Heart right ventricle (tissue), 16 donors: ENCODE results near the gene DZIP3. TPM values are rescaled to one million over a fixed set of nuclear protein-coding genes. Genes with fewer than 3 reads are reported as not detected.

Experiments
- ATAC-seq, 8 donors: fragments of 200-7000 bp; cut with Tn5 transposase; one replicate each; pipeline ENCODE4 v1.9.1; 2020; ENCODE audit warnings: mild to moderate bottlenecking in 8 of 8, moderate library complexity in 8 of 8, moderate number of reproducible peaks in 1 of 8
- DNase-seq, 2 donors: peaks; one replicate each; pipeline ENCODE4 v3.0.0-alpha.2; 2020
- H3K27ac ChIP-seq, 10 donors: fragments of 200-600 bp; sonication (generic) in 2 of 10; one replicate each; pipeline versions ENCODE4 v1.5.0 to v1.8.0; 2020 to 2022; ENCODE audit warnings: mild to moderate bottlenecking in 3 of 10
- H3K27me3 ChIP-seq, 7 donors: fragments of 200-600 bp; one replicate each; pipeline ENCODE4 v1.8.0; 2021 to 2022; ENCODE audit warnings: mild to moderate bottlenecking in 2 of 7
- H3K36me3 ChIP-seq, 9 donors: fragments of 200-600 bp; sonication (generic) in 1 of 9; one replicate each; pipeline versions ENCODE4 v1.5.0 to v1.8.0; 2020 to 2022; ENCODE audit warnings: mild to moderate bottlenecking in 2 of 9
- H3K4me1 ChIP-seq, 9 donors: fragments of 200-600 bp; sonication (generic) in 1 of 9; one replicate each; pipeline versions ENCODE4 v1.5.0 to v1.8.0; 2020 to 2022; ENCODE audit warnings: mild to moderate bottlenecking in 4 of 9
- H3K4me3 ChIP-seq, 10 donors: fragments of 200-600 bp; sonication (generic) in 2 of 10; one replicate each; pipeline versions ENCODE4 v1.5.0 to v1.8.0; 2020 to 2022; ENCODE audit warnings: mild to moderate bottlenecking in 7 of 10, moderate library complexity in 2 of 10
- H3K9me3 ChIP-seq, 11 donors: fragments of 200-600 bp in 10 of 11; sonication (generic) in 2 of 11; one replicate each; pipeline versions ENCODE4 v1.5.0 to v1.8.0; 2013 to 2022; ENCODE audit warnings: mild to moderate bottlenecking in 2 of 11, control low read depth in 1 of 11, moderate library complexity in 1 of 11
- WGBS, 2 donors: extraction: QIAGEN DNeasy Blood & Tissue Kit; methylation state at CpG; one replicate each; pipeline ENCODE4 v1.1.7; 2013; ENCODE audit warnings: inconsistent platforms in 1 of 2; 5-methylcytosine and 5-hydroxymethylcytosine counted together
- intact Hi-C, 10 donors: fragments of 100-400 bp; cut with DNase I; formaldehyde crosslinking; loops; one replicate each; pipeline versions ENCODE4 v1.11.1 to v1.14.2; 2022
- polyA plus RNA-seq, 2 donors: library from polyadenylated mRNA; stranded (reverse); fragments of 200-250 nt; gene quantifications; one replicate each; pipeline ENCODE4 v1.2.3, GENCODE V29; 2013
- total RNA-seq, 10 donors: library from RNA; stranded (reverse); fragmentation: NEBNext Ultra II Directional in 3 of 10; extraction: Animal tissue kit (Norgen Biotek cat#: 25700) in 3 of 10; gene quantifications; one replicate each; pipeline versions ENCODE4 v1.2.1 to v1.2.4, GENCODE V29; 2021 to 2023
- TF ChIP-seq, protein P1 (sequence below), 9 donors: fragments of 200-600 bp; sonication (generic) in 2 of 9; IDR thresholded peaks; one replicate each; pipeline versions ENCODE4 v1.5.0 to v1.8.0; 2021 to 2022; ENCODE audit warnings: antibody characterized with exemption in 9 of 9, mild to moderate bottlenecking in 5 of 9, moderate library complexity in 1 of 9
- donor health status: Arrhythmogenic right ventricular cardiomyopathy.
- donor health status: ischemic (EF 13 %, LVEDD 7.1; RV severe dilation, severe dysfunction).
- donor health status: healthy with polysubstance abuse.
- donor health status: DM: no; HTN: yes; CAD: no.
- donor health status: DM: no; HTN: no; CAD: no.
- donor health status: ischemic (EF 25% LVEDD 6.9; RV normal size, moderate dysfunction).
- donor health status: ischemic (EF 25% LVEDD 5.7; RV mildly dilated, moderate dysfunction).
- donor health status: healthy.
- donor health status: DM: yes; HTN: yes; CAD: no.
- donor health status: Ischemic cardiomyopathy.
- donor health status: ischemic (EF 35%, LVEDD 5.7; RV mildly dilated, moderate dysfunction).
- donor health status: nonischemic (EF 11% LVEDD 7.7; RV severe dilation, severe dysfunction).
- donor health status: DM: yes; HTN: yes; CAD: no.
- donor health status: PGD.
- donor health status: ischemic (EF 29% LVEDD 5.4; RV normal size, mild dysfunction).
- donor health status: nonischemic (EF 23%, LVEDD 6.1; RV moderate dilation, normal function).

The DZIP3 gene
- total and polyA plus RNA-seq, 12 donors = 3.0 to 29.0 (median 18.0) TPM

DNA sequence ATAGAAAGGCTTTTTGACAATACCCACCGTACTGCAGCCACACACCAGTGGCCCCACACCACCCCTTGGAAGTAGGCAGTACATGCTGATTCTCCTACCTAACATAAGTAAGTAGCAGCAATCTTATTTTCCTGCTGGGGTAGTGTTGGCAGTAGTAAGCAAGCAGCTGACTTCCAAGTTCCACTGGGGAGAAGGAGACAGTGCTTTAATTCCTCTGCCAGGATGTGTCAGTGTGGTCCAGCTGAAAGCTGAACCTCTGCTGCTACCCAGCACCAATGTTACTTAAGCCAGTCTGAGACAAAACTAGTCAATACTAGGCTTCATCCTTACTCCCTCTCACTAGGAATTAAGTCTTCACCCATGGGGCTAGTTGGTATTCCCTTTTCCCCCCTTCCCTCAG, 74.7 kb downstream of the DZIP3 start:
- peaks cover 0 to 6% (median 0%) of the 10 kb centered on the region in 9 donors for H3K4me1 ChIP-seq
- H3K27ac ChIP-seq = no peak overlapping the region
- DNase-seq = no peak
- H3K27me3 ChIP-seq = no peaks in the 10 kb centered on the region
- H3K9me3 ChIP-seq = no peaks in the 10 kb centered on the region
- no peak overlapping the region for H3K4me3 ChIP-seq
- TF ChIP-seq, protein P1, sequence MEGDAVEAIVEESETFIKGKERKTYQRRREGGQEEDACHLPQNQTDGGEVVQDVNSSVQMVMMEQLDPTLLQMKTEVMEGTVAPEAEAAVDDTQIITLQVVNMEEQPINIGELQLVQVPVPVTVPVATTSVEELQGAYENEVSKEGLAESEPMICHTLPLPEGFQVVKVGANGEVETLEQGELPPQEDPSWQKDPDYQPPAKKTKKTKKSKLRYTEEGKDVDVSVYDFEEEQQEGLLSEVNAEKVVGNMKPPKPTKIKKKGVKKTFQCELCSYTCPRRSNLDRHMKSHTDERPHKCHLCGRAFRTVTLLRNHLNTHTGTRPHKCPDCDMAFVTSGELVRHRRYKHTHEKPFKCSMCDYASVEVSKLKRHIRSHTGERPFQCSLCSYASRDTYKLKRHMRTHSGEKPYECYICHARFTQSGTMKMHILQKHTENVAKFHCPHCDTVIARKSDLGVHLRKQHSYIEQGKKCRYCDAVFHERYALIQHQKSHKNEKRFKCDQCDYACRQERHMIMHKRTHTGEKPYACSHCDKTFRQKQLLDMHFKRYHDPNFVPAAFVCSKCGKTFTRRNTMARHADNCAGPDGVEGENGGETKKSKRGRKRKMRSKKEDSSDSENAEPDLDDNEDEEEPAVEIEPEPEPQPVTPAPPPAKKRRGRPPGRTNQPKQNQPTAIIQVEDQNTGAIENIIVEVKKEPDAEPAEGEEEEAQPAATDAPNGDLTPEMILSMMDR (IDR thresholded peaks at IDR 0.05) = no peak
- intact Hi-C loops = loop anchor here in 5 of 10 donors (5.0 to 10.0 kb wide), 4 partner anchors 251 to 421 kb away; no protein-coding TSS in a partner anchor
- 93 to 100% methylated on average over 1 of the region's 1 CpG for WGBS, 2 donors
- H3K36me3 ChIP-seq = peaks cover 0 to 20% (median 3%) of the 10 kb centered on the region in 9 donors
- no peak for ATAC-seq

DNA sequence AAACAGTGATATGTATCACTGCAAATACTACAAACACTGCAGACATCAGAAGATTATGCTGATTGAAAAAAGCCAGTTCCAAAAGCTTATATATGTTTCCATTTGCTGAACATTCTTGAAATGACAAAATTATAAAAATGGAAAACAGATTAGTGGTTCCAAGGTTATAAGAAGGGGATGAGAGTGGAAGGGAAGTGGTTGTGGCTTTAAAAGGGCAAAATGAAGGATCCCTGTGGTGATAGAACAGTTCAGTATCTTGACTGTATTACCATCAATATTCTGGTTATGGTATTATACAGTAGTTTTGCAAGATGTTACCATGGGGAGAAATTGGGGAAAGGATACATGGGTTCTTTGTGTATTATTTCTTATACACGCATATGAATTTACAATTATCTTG, 77.8 kb downstream of the DZIP3 start:
- DNase-seq (no peak), ATAC-seq (no peak)
- TF ChIP-seq, protein P1 (IDR thresholded peaks at IDR 0.05) = no peak
- Histone ChIP-seq H3K36me3 (peaks cover 0 to 46% (median 7%) of the 10 kb centered on the region in 9 donors), H3K27ac (no peak overlapping the region), H3K4me1 (no peaks in the 10 kb centered on the region), H3K9me3 (no peaks in the 10 kb centered on the region), H3K4me3 (no peak overlapping the region), H3K27me3 (no peaks in the 10 kb centered on the region)
- intact Hi-C loops = loop anchor here in 3 of 10 donors (10.0 kb wide), 2 partner anchors 247 to 417 kb away; no protein-coding TSS in a partner anchor
- 0% methylated on average over 1 of the region's 1 CpG for WGBS, 2 donors

DNA sequence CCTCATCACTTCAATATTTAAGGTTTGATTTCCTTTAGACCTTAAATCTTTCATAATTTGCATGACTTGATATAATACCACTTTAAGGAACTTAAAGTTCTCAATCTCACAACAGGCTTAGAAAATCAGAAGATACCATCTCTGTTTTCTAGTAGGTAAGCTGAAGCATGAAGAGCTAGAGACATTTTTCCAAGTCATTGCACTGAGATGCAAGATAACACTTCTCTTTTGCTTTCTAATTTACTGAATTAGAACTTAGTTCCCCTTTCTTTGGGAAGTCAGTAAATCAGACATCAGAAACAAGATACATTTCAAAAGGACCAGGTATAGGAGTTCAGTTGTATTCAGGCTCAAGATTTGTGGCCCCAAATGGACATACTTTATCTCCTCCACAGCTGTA, 79.7 kb downstream of the DZIP3 start:
- H3K4me1 ChIP-seq = no peaks in the 10 kb centered on the region
- ATAC-seq = no peak
- peaks cover 0 to 56% (median 7%) of the 10 kb centered on the region in 9 donors for H3K36me3 ChIP-seq
- intact Hi-C loops = loop anchor here in 3 of 10 donors (10.0 kb wide), 2 partner anchors 246 to 416 kb away; no protein-coding TSS in a partner anchor
- DNase-seq = no peak
- H3K27ac ChIP-seq = no peak overlapping the region
- no peaks in the 10 kb centered on the region for H3K27me3 ChIP-seq
- TF ChIP-seq, protein P1 (IDR thresholded peaks at IDR 0.05) = no peak
- H3K4me3 ChIP-seq = no peak overlapping the region
- no peaks in the 10 kb centered on the region for H3K9me3 ChIP-seq

DNA sequence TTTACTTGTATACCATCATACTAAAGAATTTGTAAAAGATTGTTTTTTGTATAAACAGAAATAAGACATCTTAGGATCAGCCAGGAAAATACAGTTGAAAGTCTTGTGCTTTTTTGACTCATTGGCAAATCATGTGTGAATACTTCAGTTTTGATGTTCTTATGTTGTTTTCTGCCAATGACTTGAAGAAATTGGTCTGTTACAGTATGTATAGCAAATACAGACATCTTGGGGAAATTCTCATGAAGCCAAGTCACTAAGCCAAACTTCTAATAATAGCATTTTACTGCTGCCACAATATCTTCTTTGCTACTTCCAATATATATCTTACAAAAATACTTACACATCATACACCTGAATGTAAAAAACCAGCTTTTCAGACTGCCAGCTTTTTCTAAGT, 83.2 kb downstream of the DZIP3 start:
- H3K4me1 ChIP-seq = no peaks in the 10 kb centered on the region
- no peak for ATAC-seq
- no peak overlapping the region for H3K4me3 ChIP-seq
- no peaks in the 10 kb centered on the region for H3K27me3 ChIP-seq
- H3K36me3 ChIP-seq = peaks cover 0 to 75% (median 7%) of the 10 kb centered on the region in 9 donors
- no peak overlapping the region for H3K27ac ChIP-seq
- intact Hi-C loops = no loop called here
- no peaks in the 10 kb centered on the region for H3K9me3 ChIP-seq
- no peak for DNase-seq
- TF ChIP-seq, protein P1 (IDR thresholded peaks at IDR 0.05) = no peak
